HepG2 (cell line): Measurements from ENCODE around the gene CTXN1. TPM values are rescaled to one million over a fixed set of nuclear protein-coding genes. Genes with fewer than 3 reads are reported as not detected.

Experiments
- ATF7-NPFF ChIP-seq: sonication (generic); formaldehyde crosslinking; IDR thresholded peaks from 2 replicates; pipeline ENCODE4 v1.8.1; 2023; ENCODE audit warnings: mild to moderate bottlenecking, low read depth, missing genetic modification reagents, moderate library complexity
- MIER2 ChIP-seq: IDR thresholded peaks from 2 replicates; pipeline ENCODE4 v1.6.1; 2016; ENCODE audit warnings: missing biosample characterization, missing genetic modification reagents
- NCOA2 ChIP-seq: sonication (generic); formaldehyde crosslinking; IDR thresholded peaks from 2 replicates; pipeline ENCODE4 v1.8.0; 2022; ENCODE audit warnings: inconsistent platforms
- NFAT5 ChIP-seq: sonication (generic); formaldehyde crosslinking; IDR thresholded peaks from 2 replicates; pipeline ENCODE4 v1.4.0; 2020; ENCODE audit warnings: missing genetic modification reagents
- TCF7L2 ChIP-seq: IDR thresholded peaks from 2 replicates; pipeline ENCODE4 v1.6.1; 2011; ENCODE audit warnings: mild to moderate bottlenecking, low read depth, low read length, moderate library complexity
- ZNF512B ChIP-seq: sonication (generic); formaldehyde crosslinking; IDR thresholded peaks from 2 replicates; pipeline ENCODE4 v1.5.1; 2020; ENCODE audit warnings: missing genetic modification reagents, mild to moderate bottlenecking, borderline replicate concordance
- ZNF678 ChIP-seq: sonication (generic); formaldehyde crosslinking; IDR thresholded peaks from 2 replicates; pipeline ENCODE4 v1.4.0; 2020; ENCODE audit warnings: mild to moderate bottlenecking, missing genetic modification reagents
- ZNF879 ChIP-seq: sonication (generic); formaldehyde crosslinking; IDR thresholded peaks from 2 replicates; pipeline ENCODE4 v1.8.1; 2023; ENCODE audit warnings: missing genetic modification reagents
- polyA plus RNA-seq, 8 experiments: library from polyadenylated mRNA; depleted of rRNA in 3 of 8; stranded (reverse) in 7 of 8; unstranded in 1 of 8; fragments of >200 nt; fragmentation: Illumina TruSeq in 4 of 8; extraction: Trizol in 4 of 8; gene quantifications; 2 replicates each; pipeline versions ENCODE4 v1.2.1 to v1.2.3, GENCODE V29; 2011 to 2016; ENCODE audit warnings: low read depth in 4 of 8, missing spikeins in 1 of 8, mixed read lengths in 1 of 8; ENCODE audit not compliant: insufficient read depth in 1 of 8
- total RNA-seq, 5 experiments: library from RNA; depleted of rRNA; stranded (reverse); fragments of >200 nt; fragmentation: Illumina TruSeq; extraction: Trizol; gene quantifications; 2 replicates each; pipeline ENCODE4 v1.2.3, GENCODE V29; 2016; ENCODE audit warnings: low read depth in 1 of 5
- TF ChIP-seq, protein P1 (sequence below): sonication (generic); formaldehyde crosslinking; IDR thresholded peaks from 2 replicates; pipeline ENCODE4 v1.5.1; 2020; ENCODE audit warnings: mild to moderate bottlenecking, missing genetic modification reagents, borderline replicate concordance
- TF ChIP-seq, protein P2 (sequence below): sonication (generic); formaldehyde crosslinking; IDR thresholded peaks from 2 replicates; pipeline ENCODE4 v1.5.0; 2020; ENCODE audit warnings: mild to moderate bottlenecking, missing genetic modification reagents, borderline replicate concordance

The CTXN1 gene
- total and polyA plus RNA-seq, 2 of the 13 experiments (the other 11 are each of a cell fraction or from before 2014, with no cell fraction given), result 0.11 TPM; not detected in 1

- TF ChIP-seq, protein P1, sequence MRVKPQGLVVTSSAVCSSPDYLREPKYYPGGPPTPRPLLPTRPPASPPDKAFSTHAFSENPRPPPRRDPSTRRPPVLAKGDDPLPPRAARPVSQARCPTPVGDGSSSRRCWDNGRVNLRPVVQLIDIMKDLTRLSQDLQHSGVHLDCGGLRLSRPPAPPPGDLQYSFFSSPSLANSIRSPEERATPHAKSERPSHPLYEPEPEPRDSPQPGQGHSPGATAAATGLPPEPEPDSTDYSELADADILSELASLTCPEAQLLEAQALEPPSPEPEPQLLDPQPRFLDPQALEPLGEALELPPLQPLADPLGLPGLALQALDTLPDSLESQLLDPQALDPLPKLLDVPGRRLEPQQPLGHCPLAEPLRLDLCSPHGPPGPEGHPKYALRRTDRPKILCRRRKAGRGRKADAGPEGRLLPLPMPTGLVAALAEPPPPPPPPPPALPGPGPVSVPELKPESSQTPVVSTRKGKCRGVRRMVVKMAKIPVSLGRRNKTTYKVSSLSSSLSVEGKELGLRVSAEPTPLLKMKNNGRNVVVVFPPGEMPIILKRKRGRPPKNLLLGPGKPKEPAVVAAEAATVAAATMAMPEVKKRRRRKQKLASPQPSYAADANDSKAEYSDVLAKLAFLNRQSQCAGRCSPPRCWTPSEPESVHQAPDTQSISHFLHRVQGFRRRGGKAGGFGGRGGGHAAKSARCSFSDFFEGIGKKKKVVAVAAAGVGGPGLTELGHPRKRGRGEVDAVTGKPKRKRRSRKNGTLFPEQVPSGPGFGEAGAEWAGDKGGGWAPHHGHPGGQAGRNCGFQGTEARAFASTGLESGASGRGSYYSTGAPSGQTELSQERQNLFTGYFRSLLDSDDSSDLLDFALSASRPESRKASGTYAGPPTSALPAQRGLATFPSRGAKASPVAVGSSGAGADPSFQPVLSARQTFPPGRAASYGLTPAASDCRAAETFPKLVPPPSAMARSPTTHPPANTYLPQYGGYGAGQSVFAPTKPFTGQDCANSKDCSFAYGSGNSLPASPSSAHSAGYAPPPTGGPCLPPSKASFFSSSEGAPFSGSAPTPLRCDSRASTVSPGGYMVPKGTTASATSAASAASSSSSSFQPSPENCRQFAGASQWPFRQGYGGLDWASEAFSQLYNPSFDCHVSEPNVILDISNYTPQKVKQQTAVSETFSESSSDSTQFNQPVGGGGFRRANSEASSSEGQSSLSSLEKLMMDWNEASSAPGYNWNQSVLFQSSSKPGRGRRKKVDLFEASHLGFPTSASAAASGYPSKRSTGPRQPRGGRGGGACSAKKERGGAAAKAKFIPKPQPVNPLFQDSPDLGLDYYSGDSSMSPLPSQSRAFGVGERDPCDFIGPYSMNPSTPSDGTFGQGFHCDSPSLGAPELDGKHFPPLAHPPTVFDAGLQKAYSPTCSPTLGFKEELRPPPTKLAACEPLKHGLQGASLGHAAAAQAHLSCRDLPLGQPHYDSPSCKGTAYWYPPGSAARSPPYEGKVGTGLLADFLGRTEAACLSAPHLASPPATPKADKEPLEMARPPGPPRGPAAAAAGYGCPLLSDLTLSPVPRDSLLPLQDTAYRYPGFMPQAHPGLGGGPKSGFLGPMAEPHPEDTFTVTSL (CRISPR knock-in tag), result no peak
- TF ChIP-seq MIER2 (no peak), ZNF879 (no peak), ATF7-NPFF (peak; percentile 57), ZNF678 (CRISPR knock-in tag) (no peak), ZNF512B (CRISPR knock-in tag) (no peak), NCOA2 (no peak), NFAT5 (CRISPR knock-in tag) (no peak), TCF7L2 (no peak)
- TF ChIP-seq, protein P2, sequence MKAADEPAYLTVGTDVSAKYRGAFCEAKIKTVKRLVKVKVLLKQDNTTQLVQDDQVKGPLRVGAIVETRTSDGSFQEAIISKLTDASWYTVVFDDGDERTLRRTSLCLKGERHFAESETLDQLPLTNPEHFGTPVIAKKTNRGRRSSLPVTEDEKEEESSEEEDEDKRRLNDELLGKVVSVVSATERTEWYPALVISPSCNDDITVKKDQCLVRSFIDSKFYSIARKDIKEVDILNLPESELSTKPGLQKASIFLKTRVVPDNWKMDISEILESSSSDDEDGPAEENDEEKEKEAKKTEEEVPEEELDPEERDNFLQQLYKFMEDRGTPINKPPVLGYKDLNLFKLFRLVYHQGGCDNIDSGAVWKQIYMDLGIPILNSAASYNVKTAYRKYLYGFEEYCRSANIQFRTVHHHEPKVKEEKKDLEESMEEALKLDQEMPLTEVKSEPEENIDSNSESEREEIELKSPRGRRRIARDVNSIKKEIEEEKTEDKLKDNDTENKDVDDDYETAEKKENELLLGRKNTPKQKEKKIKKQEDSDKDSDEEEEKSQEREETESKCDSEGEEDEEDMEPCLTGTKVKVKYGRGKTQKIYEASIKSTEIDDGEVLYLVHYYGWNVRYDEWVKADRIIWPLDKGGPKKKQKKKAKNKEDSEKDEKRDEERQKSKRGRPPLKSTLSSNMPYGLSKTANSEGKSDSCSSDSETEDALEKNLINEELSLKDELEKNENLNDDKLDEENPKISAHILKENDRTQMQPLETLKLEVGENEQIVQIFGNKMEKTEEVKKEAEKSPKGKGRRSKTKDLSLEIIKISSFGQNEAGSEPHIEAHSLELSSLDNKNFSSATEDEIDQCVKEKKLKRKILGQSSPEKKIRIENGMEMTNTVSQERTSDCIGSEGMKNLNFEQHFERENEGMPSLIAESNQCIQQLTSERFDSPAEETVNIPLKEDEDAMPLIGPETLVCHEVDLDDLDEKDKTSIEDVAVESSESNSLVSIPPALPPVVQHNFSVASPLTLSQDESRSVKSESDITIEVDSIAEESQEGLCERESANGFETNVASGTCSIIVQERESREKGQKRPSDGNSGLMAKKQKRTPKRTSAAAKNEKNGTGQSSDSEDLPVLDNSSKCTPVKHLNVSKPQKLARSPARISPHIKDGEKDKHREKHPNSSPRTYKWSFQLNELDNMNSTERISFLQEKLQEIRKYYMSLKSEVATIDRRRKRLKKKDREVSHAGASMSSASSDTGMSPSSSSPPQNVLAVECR (CRISPR knock-in tag), result peak; percentile 49; the same call in 1 of the 2 replicates
Measured at GRCh38 chr19:7888145-7888825, 37.6 kb downstream of the CTXN1 start, which contains the start of gene LRRC8E (continued).
